GM12878 (cell line): ENCODE results near the gene SEMA3B. TPM values are rescaled to one million over a fixed set of nuclear protein-coding genes. Genes with fewer than 3 reads are reported as not detected.

ENCODE experiments used
- ATF7 ChIP-seq: fragments of 450-650 bp; IDR thresholded peaks from 2 replicates; pipeline ENCODE4 v1.6.1; 2016; ENCODE audit warnings: low read depth, mild to moderate bottlenecking
- BCLAF1 ChIP-seq: fragments of 450-650 bp; IDR thresholded peaks from 2 replicates; pipeline ENCODE4 v1.6.1; 2017; ENCODE audit warnings: antibody characterized with exemption, mild to moderate bottlenecking, moderate library complexity
- CEBPZ ChIP-seq: fragments of 150-350 bp; IDR thresholded peaks from 2 replicates; pipeline ENCODE4 v1.6.1; 2016; ENCODE audit warnings: low read depth, low read length
- CHD1 ChIP-seq: IDR thresholded peaks from 2 replicates; pipeline ENCODE4 v1.6.1; 2012; ENCODE audit warnings: low read depth, low read length, improper control_type of control experiment
- CREB1 ChIP-seq: IDR thresholded peaks from 2 replicates; pipeline ENCODE4 v1.6.1; 2012; ENCODE audit warnings: low read depth, mild to moderate bottlenecking, inconsistent platforms
- ELK1 ChIP-seq: IDR thresholded peaks from 2 replicates; pipeline ENCODE4 v1.6.1; 2012; ENCODE audit warnings: low read depth, low read length, improper control_type of control experiment
- ESRRA ChIP-seq: IDR thresholded peaks from 2 replicates; pipeline ENCODE4 v1.6.1; 2012; ENCODE audit warnings: mild to moderate bottlenecking, low read length, improper control_type of control experiment
- HDAC2 ChIP-seq: fragments of 200-600 bp; sonication (generic); IDR thresholded peaks from 2 replicates; pipeline ENCODE4 v1.6.1; 2017
- KAT2A ChIP-seq: conservative IDR thresholded peaks from 2 replicates; pipeline ENCODE4 v1.6.1; 2011; ENCODE audit warnings: low read depth, low read length; ENCODE audit not compliant: control insufficient read depth
- NKRF ChIP-seq: fragments of 450-650 bp; conservative IDR thresholded peaks from 2 replicates; pipeline ENCODE4 v1.6.1; 2017; ENCODE audit warnings: mild to moderate bottlenecking, moderate library complexity
- POU2F2 ChIP-seq: IDR thresholded peaks from 3 replicates; pipeline ENCODE4 v1.6.1; 2011; ENCODE audit warnings: low read depth, mild to moderate bottlenecking, low read length, borderline replicate concordance
- RUNX3 ChIP-seq: IDR thresholded peaks from 2 replicates; pipeline ENCODE4 v1.6.1; 2012; ENCODE audit warnings: low read length, inconsistent platforms
- TCF3 ChIP-seq: IDR thresholded peaks from 2 replicates; pipeline ENCODE4 v1.6.1; 2012; ENCODE audit warnings: low read depth, mild to moderate bottlenecking, low read length, borderline replicate concordance; ENCODE audit not compliant: insufficient read depth
- polyA plus RNA-seq, 11 experiments: library from polyadenylated mRNA; depleted of rRNA in 4 of 11; unstranded in 6 of 11; stranded (reverse) in 5 of 11; fragments of >200 nt; fragmentation: Nextera tagmentation in 4 of 11; fragmentation: Illumina TruSeq in 1 of 11; extraction: Ambion mirVana in 4 of 11; extraction: Trizol in 1 of 11; gene quantifications; 1 replicate in 1 of 11; 2 replicates in 10 of 11; pipeline versions ENCODE4 v1.2.1 to v1.2.3, GENCODE V29; 2011 to 2016; ENCODE audit warnings: inconsistent platforms in 2 of 11, missing spikeins in 2 of 11, low read depth in 1 of 11
- total RNA-seq, 4 experiments: library from RNA; depleted of rRNA in 3 of 4; stranded (reverse); fragments of >200 nt in 3 of 4; fragmentation: Illumina TruSeq in 1 of 4; extraction: Trizol in 1 of 4; gene quantifications; 2 replicates each; pipeline versions ENCODE4 v1.2.1 to v1.2.3, GENCODE V29; 2013 to 2021

Gene SEMA3B
- total and polyA plus RNA-seq, 10 of the 15 experiments (the other 5 are each of a cell fraction or from before 2014, with no cell fraction given): 0.06 to 0.59 (median 0.14) TPM; not detected in 2

- TF ChIP-seq KAT2A (no peak), ATF7 (no peak), TCF3 (no peak), CEBPZ (no peak), ESRRA (no peak), BCLAF1 (no peak), NKRF (no peak), CHD1 (no peak), HDAC2 (no peak), POU2F2 (no peak), RUNX3 (no peak), CREB1 (no peak), ELK1 (no peak)
- TF ChIP-seq, all 136 proteins: peak for 0
These were observed 50.4 kb downstream of the SEMA3B start (continued) for GRCh38 chr3:50319181-50319893.
